Heart left ventricle (tissue), 13 donors: ENCODE data around the gene SERPINB5.

Experiments
- POLR2A ChIP-seq, 2 donors: fragments of 450-650 bp; IDR thresholded peaks; one replicate each; pipeline ENCODE4 v1.6.1; 2017; ENCODE audit warnings: antibody characterized with exemption in 2 of 2, mild to moderate bottlenecking in 2 of 2, moderate library complexity in 2 of 2
- TF ChIP-seq, protein P1 (sequence below), 12 donors: fragments of 200-600 bp; sonication (generic) in 4 of 12; IDR thresholded peaks; one replicate each; pipeline versions ENCODE4 v1.5.0 to v1.8.0; 2018 to 2022; ENCODE audit warnings: antibody characterized with exemption in 12 of 12, mild to moderate bottlenecking in 5 of 12
- donor health status: ischemic (EF 13 %, LVEDD 7.1; RV severe dilation, severe dysfunction).
- donor health status: DM: no; HTN: yes; CAD: no.
- donor health status: DM: no; HTN: no; CAD: no.
- donor health status: ischemic (EF 25% LVEDD 6.9; RV normal size, moderate dysfunction).
- donor health status: ischemic (EF 25% LVEDD 5.7; RV mildly dilated, moderate dysfunction).
- donor health status: ischemic (EF 35%, LVEDD 5.7; RV mildly dilated, moderate dysfunction).
- donor health status: nonischemic (EF 11% LVEDD 7.7; RV severe dilation, severe dysfunction).
- donor health status: DM: yes; HTN: yes; CAD: no.
- donor health status: PGD.
- donor health status: ischemic (EF 29% LVEDD 5.4; RV normal size, mild dysfunction).
- donor health status: nonischemic (EF 23%, LVEDD 6.1; RV moderate dilation, normal function).

DNA sequence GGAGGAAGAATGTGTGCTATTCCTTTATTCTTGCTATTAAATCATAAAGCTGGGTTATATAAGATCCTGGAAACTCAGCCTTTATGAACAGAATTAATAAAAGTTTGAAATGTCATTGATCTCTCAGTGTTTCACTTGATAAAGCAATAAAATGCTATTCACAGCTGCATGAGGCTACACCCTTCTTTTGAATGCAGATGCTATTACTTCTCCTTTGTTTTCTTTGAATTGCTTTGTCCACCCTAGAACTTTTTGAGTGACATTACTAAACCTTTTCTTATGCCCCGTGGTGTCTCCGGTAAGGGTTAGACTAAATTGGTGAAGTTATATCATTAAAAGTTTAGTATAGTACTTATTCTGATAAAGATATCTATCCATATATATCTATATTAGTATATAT, 18.9 kb downstream of the SERPINB5 start:
- TF ChIP-seq, protein P1, sequence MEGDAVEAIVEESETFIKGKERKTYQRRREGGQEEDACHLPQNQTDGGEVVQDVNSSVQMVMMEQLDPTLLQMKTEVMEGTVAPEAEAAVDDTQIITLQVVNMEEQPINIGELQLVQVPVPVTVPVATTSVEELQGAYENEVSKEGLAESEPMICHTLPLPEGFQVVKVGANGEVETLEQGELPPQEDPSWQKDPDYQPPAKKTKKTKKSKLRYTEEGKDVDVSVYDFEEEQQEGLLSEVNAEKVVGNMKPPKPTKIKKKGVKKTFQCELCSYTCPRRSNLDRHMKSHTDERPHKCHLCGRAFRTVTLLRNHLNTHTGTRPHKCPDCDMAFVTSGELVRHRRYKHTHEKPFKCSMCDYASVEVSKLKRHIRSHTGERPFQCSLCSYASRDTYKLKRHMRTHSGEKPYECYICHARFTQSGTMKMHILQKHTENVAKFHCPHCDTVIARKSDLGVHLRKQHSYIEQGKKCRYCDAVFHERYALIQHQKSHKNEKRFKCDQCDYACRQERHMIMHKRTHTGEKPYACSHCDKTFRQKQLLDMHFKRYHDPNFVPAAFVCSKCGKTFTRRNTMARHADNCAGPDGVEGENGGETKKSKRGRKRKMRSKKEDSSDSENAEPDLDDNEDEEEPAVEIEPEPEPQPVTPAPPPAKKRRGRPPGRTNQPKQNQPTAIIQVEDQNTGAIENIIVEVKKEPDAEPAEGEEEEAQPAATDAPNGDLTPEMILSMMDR (IDR thresholded peaks at IDR 0.05) = no peak
- TF ChIP-seq POLR2A (IDR thresholded peaks at IDR 0.05) = no peak
